Activated CD4-positive, alpha-beta T cell treated with anti-CD3 and anti-CD28 coated beads, Interleukin-2, amount 50 U/mL, for 24 hours (primary cell): ENCODE measurements around the gene UBAC2.
A peak's percentile ranks its signal among the peaks of the same experiment; 100 is the strongest.
"Not testable (repeated sequence)": the region's sequence is repeated elsewhere in the genome, so short reads cannot be mapped to it uniquely, and the experiment has no call there.

ENCODE experiments used
- DNase-seq, 2 donors: peaks; one replicate each; pipeline ENCODE4 v3.0.0-alpha.2; 2020; ENCODE audit warnings: low read depth in 1 of 2, low spot score in 1 of 2

Gene UBAC2

GRCh38 chr13:99231721-99232120 is 31.1 kb downstream of the UBAC2 start:
- DNase-seq = no peak

DNA sequence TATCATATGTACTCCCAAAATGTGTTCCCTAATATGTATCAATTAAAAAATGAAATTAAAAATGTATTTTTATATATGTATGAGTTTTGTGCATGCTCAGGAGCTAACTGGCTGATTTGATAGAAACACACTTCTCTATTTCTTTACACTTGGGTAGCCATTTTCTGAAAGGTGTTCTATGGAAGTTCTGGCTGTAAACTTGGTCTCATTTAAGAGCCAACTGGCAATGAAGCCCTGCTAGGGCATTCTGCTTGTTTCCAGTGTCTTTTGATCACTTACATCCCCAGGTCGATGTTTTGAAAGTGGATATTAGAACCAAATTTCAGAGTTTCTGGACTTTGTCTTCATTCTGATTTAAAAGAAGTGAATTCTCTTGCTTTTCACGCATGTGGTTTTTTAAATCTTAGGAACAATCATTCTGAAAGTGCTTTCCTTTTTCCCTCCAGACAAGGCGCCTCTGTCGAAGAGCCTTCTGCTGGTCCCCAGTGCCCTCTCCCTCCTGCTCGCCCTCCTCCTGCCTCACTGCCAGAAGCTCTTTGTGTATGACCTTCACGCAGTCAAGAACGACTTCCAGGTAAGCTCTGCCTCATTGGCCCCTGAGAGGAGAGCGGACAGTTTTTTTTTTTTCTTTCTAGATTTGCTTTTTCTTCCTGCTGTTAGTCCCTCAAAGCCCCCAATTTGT is 37.5 kb downstream of the UBAC2 start:
- no peak for DNase-seq

DNA sequence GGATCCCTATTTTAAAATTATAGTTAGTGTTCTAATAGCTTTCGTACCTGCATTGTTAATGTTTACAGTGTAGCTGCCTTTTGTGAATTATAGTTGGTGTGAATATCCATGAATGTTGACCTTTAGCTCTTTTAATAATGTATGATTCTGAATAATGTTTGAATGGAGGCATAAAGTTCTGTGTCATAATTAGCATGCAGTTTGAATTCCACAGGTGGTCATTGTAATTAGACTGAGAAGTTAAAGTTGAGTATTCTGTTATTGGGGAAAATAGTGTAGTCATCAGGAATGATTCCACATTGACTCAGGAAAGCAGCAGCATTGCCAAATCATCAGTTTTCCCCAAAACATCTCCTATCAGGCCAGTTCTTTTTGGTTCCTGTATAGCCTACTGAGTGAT is 45.4 kb downstream of the UBAC2 start:
- DNase-seq = no peak

DNA sequence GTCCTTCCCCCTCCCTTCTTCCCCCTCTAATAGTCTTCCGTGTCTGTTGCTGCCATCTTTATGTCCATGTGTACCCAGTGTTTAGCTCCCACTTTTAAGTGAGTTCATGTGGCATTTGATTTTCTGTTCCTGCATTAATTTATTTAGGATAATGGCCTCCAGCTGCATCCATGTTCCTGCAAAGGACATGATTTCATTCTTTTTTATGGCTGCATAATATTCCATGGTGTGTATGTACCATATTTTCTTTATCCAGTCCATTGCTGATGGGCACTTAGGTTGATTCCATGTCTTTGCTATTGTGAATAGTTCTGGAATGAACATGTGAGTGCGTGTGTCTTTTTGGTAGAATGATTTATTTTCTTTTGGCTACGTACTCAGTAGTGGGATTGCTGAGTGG is 48.5 kb downstream of the UBAC2 start:
- not testable (repeated sequence) for DNase-seq

DNA sequence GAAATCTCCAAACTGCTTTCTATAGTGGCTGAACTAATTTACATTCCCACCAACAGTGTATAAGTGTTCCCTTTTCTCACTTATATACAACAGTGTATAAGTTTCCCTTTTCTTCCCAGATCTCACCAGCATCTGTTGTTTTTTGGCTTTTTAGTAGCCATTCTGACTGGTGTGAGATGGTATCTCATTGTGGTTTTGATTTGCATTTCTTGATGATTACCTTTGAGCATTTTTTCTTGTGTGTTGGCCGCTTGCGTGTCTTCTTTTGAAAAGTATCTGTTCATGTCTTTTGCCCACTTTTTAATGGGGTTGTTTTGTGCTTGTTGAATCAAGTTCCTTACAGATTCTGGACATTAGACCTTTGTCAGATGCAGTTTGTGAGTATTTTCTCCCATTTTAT is 49.0 kb downstream of the UBAC2 start:
- not testable (repeated sequence) for DNase-seq

GRCh38 chr13:99250982-99251825 is 50.5 kb downstream of the UBAC2 start:
- no peak for DNase-seq

DNA sequence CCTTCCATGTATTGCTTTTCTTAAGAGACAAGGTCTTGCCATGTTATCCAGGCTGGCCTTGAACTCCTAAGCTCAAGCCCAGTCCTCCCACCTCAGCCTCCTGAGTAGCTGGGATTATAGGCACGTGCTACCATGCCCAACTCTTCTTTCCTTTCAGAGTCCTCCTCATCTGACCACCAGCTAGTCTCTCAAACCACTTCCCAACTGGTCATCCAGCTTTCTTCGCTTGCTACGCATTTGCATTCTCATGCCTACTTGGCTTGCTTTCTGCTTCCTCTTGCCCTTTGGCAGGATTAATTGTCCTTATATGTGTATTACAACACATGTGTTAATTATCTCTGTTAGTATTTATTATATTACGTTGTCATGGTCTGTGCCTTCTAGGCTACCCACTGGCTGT is 51.3 kb downstream of the UBAC2 start:
- no peak for DNase-seq

GRCh38 chr13:99254830-99255229 is 54.2 kb downstream of the UBAC2 start:
- no peak for DNase-seq

DNA sequence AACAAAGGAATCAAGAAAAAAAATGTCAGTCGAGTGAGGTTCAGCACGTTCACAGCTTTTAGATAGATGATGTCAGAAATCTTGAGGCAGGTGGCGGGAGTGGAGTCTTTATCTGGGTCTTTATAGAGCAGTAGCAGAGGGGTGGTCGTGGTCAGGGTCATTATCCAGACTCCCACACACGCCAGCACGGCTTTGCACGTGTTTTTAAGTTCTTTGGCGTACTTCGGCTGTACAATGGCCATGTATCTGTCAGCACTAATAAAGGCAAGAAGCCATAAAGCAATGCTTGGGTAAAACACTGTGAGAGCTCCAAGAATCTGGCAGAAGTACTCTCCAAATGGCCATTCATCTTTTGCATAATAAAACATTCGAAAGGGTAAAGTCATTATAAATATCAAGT is 54.6 kb downstream of the UBAC2 start:
- no peak for DNase-seq

DNA sequence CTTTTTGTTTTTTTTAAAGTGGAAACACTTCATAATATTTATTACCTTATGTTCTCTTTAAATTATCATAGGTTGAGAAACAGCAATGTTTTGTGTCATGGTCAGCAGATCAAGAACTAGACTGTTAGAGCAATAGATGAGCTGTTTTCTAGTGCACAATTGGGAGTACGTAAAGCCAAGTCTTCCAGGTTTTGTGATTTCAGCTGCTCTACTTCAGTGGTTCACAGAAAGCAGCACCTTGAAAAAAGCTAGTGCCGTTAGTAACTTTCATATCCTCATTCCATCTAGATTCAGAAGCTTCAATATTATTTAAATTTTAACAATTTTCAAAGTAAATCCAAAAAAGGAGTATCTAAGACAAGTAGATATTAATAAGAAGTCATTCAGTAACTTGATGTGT is 55.6 kb downstream of the UBAC2 start:
- DNase-seq = no peak

DNA sequence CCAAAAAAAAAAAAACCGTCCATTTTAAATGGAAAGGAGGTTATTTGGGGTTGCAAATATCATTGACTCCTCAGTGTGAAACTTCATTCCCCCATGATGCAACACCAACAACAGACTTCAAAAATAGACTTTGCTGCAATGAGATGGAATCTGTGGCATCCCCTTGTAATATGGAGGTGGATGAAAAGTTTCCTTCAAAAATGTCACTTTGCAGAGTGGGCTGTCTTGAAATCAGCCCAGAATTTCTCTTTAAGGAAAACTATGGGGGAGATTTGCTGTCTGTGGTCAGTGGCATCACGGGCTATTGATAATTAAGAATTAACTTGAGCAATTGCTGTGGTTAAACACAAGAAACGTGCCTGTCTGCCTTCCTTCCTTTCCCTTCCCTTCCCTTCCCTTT is 56.1 kb downstream of the UBAC2 start:
- DNase-seq = no peak

DNA sequence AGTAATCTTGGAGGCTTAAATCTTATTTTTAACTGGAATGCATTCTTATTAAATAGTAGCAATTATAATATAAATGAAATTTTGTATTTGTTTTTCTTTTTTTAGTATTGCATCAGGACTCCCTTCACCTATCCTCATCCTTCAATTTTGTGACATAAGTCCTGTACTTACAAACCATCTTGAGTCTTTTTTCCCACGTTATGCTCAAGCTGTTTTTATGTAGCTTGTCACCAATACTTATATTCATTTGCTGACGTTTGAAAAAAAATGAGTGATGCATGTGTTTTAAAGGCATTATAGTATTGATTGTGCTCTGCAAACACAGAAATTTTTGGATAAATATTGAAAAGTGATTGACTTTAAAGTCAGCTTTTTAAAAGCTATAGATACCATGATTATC is 56.6 kb downstream of the UBAC2 start:
- DNase-seq = no peak

GRCh38 chr13:99258210-99258860 is 57.7 kb downstream of the UBAC2 start, which contains the start of gene GPR18:
Gene GPR18, minus strand, starts transcription at chr13:99258379. Its CDS starts 2,507 bp downstream, at chr13:99255872.
- no peak for DNase-seq

DNA sequence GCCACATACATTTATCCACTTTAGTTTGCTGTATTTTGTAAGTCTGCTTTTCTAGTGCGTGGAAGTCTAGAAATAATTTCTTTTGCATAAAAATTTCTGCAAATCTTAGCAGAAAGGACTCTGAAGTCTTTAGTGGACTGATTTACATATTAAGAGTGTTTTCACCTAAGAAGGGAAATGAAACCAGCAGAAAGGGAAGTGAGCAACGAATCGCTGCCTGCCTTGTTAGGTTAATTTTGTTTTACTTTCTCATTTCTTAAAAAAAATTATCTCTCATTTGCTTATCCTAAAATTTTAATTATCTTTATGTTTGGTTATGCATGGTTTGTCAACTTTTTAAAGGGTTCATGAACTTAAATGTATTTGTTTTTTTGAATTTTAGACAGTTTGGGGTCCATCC is 58.3 kb downstream of the UBAC2 start:
- no peak for DNase-seq

- DNase-seq = no peak
Observed at GRCh38 chr13:99260216-99260615, 59.6 kb downstream of the UBAC2 start.

DNA sequence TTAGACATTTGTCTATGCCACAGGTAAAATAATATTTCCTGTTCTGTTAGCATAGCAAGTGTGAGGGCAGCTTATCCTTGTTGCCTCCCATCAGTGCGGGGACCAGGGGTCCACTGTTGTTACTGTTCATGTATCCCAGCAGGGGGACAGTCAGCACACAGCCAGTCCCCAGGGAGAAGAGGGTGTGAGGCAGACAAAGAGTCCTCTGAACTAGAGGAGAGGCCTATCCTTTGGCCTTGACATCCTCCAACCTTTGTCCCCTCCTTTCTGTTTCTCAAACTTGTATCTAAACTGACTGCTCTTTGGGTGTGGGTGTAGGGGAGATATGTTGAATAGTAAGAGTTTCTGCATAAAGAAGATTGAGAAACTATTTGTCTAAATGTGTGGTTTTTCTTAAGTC is 60.4 kb downstream of the UBAC2 start:
- no peak for DNase-seq

GRCh38 chr13:99263126-99263785 is 62.6 kb downstream of the UBAC2 start:
- no peak for DNase-seq

- DNase-seq = no peak
Observed at GRCh38 chr13:99264051-99264450, 63.4 kb downstream of the UBAC2 start.

DNA sequence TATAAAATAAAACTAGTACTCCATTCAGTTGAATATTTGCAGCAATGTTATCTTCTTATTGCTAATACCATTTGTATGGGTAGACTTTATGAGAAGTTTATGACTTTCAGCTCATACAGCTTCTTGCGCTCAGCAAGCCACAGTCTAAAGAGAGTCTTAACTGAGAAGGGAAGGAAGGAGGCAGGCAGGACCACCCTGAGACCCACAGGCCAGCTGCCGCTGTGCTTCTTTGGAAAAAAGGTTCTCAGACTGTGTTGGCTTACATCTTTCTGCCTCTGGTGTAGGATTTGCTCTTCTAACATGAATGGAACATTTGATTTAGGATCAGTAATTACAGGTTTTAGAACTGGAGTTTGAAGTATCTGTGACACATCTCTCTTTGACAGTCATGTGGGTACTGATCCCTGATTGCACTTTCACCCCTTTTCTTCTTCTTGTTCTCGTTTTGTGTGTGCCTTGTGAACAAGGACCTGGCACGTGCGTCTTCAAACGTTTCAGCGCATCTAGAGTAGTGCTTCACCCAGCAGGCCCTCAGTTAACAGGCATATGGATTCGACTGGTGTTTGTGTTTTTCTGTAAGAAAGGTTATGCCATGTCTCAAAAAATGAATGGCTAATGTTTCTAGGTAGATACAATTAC is 64.6 kb downstream of the UBAC2 start:
- peak in 1 of 2 donors; percentile 37 for DNase-seq

DNA sequence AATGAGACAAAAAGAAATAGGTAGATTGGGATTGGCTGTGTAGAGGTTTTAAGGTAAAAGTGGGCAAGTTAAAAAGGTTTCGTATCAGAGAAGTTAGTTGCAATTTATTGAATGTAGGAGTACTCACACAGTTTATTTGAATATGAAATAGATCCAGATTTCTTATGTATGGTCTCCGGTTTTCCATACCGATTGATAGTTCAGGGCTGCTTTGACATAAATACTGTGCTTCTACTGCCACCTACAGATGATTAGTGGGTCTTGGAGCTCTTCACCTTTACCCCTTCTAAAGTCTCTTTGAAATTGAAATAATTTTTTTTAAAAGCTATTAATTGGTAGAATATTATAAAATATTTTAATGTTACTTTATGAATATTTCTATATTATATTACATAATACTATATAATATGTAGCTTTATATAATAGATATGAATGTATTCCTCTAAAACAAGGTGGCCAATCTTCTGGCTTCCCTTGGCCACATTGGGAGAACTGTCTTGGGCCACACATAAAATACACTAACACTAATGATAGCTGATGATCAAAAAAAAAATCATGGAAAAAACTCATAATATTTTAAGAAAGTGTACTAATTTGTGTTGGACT is 65.3 kb downstream of the UBAC2 start:
- DNase-seq = no peak

- DNase-seq = no peak
Observed at GRCh38 chr13:99266827-99267226, 66.2 kb downstream of the UBAC2 start.
